ENCODE results near the gene USP40. TPM values are rescaled to one million over a fixed set of nuclear protein-coding genes. Genes with fewer than 3 reads are reported as not detected.

USP40 gene
- total RNA-seq, 1 donor from 2014 or later, result 20.9 TPM

DNA sequence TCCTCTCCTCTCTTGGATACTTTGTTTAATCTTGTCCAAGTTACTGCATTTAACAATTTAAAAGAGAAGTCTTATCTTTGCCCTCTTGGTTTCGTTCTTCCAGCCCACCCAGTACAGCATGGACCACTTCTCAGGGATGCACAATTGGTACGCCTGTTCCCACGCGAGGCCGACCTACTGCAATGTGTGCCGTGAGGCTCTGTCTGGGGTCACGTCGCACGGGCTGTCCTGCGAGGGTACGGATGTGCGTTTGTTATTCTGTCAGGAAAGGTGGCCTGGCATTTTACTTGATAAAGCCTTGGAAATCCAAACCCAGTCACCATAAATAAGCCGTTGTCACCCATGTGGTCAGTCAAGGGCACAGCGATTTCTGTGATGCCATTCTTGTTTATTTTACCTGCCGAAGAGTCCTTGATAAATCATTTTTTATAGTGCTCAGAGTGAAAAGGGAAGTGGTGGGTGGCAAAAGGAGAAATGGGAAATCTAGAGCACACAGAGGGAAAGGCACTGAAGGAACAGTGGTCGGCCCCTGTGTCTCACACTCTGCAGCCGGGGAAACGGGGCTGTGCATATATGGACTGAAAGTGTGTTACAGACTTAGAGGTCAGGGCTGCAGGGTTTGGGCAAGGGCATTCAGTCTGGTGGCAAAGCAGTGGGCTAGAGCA is 131.8 kb downstream of the USP40 start:
- Histone ChIP-seq H3K27ac (ENCODE audit: low read depth, low read length) (peak overlapping the region; percentile 70), H3K9ac (ENCODE audit: low read depth in 1 of 3, low read length in 3 of 3) (peak overlapping the region in 1 of 3 donors; percentile 40), H3K9me3 (ENCODE audit: control insufficient read depth in 3 of 3, low read length in 3 of 3) (no peaks in the 10 kb centered on the region), H3K27me3 (ENCODE audit: control insufficient read depth in 3 of 3, insufficient read depth in 3 of 3, low read length in 3 of 3) (no peaks in the 10 kb centered on the region), H3K36me3 (ENCODE audit: control insufficient read depth in 3 of 3, insufficient read depth in 3 of 3, low read length in 3 of 3) (peaks cover 42 to 53% (median 48%) of the 10 kb centered on the region in 3 donors), H3K4me3 (ENCODE audit: low read length in 3 of 3) (no peak overlapping the region), H3K4me1 (ENCODE audit: control insufficient read depth in 3 of 3, insufficient read depth in 3 of 3, low read length in 3 of 3) (peaks cover 56 to 67% (median 59%) of the 10 kb centered on the region in 3 donors)

DNA sequence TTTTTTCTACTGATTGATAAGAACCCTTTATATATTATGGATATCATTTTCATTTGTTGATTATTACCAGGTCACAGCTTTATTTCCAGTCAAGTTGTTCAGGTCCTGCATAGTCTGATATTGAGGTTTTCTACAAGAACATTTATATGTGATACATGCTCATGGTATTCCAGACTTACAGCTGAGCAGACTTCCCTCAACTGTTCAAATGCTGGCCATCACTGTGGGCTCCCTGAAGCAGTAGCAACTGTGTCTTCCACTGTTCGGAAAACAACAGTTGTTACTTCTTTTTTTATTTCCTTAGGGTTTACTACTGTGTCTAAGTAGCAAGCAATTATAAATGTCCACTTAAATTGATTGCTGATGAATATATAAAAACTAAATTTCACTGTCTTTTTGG is 132.8 kb downstream of the USP40 start:
- Histone ChIP-seq H3K9ac (ENCODE audit: low read depth in 1 of 3, low read length in 3 of 3) (peak overlapping the region in 1 of 3 donors; percentile 41), H3K4me3 (ENCODE audit: low read length in 3 of 3) (no peak overlapping the region), H3K27me3 (ENCODE audit: control insufficient read depth in 3 of 3, insufficient read depth in 3 of 3, low read length in 3 of 3) (no peaks in the 10 kb centered on the region), H3K9me3 (ENCODE audit: control insufficient read depth in 3 of 3, low read length in 3 of 3) (no peaks in the 10 kb centered on the region), H3K36me3 (ENCODE audit: control insufficient read depth in 3 of 3, insufficient read depth in 3 of 3, low read length in 3 of 3) (peaks cover 34 to 46% (median 39%) of the 10 kb centered on the region in 3 donors), H3K27ac (ENCODE audit: low read depth, low read length) (peak overlapping the region; percentile 70), H3K4me1 (ENCODE audit: control insufficient read depth in 3 of 3, insufficient read depth in 3 of 3, low read length in 3 of 3) (peaks cover 58 to 66% (median 64%) of the 10 kb centered on the region in 3 donors)

GRCh38 chr2:233433029-233433428 is 133.6 kb downstream of the USP40 start:
- Histone ChIP-seq H3K9me3 (ENCODE audit: control insufficient read depth in 3 of 3, low read length in 3 of 3) (no peaks in the 10 kb centered on the region), H3K36me3 (ENCODE audit: control insufficient read depth in 3 of 3, insufficient read depth in 3 of 3, low read length in 3 of 3) (peaks cover 26 to 38% (median 32%) of the 10 kb centered on the region in 3 donors), H3K4me3 (ENCODE audit: low read length in 3 of 3) (no peak overlapping the region), H3K4me1 (ENCODE audit: control insufficient read depth in 3 of 3, insufficient read depth in 3 of 3, low read length in 3 of 3) (peaks cover 64 to 72% (median 69%) of the 10 kb centered on the region in 3 donors), H3K27me3 (ENCODE audit: control insufficient read depth in 3 of 3, insufficient read depth in 3 of 3, low read length in 3 of 3) (no peaks in the 10 kb centered on the region), H3K9ac (ENCODE audit: low read depth in 1 of 3, low read length in 3 of 3) (no peak overlapping the region), H3K27ac (ENCODE audit: low read depth, low read length) (peak overlapping the region; percentile 70)

GRCh38 chr2:233430651-233431050 is 135.9 kb downstream of the USP40 start:
- Histone ChIP-seq H3K4me3 (ENCODE audit: low read length in 3 of 3) (no peak overlapping the region), H3K9me3 (ENCODE audit: control insufficient read depth in 3 of 3, low read length in 3 of 3) (no peaks in the 10 kb centered on the region), H3K27me3 (ENCODE audit: control insufficient read depth in 3 of 3, insufficient read depth in 3 of 3, low read length in 3 of 3) (no peaks in the 10 kb centered on the region), H3K4me1 (ENCODE audit: control insufficient read depth in 3 of 3, insufficient read depth in 3 of 3, low read length in 3 of 3) (peaks cover 56 to 69% (median 65%) of the 10 kb centered on the region in 3 donors), H3K9ac (ENCODE audit: low read depth in 1 of 3, low read length in 3 of 3) (peak overlapping the region in 2 of 3 donors; percentile 85 to 89), H3K36me3 (ENCODE audit: control insufficient read depth in 3 of 3, insufficient read depth in 3 of 3, low read length in 3 of 3) (peaks cover 5 to 14% (median 9%) of the 10 kb centered on the region in 3 donors), H3K27ac (ENCODE audit: low read depth, low read length) (peak overlapping the region; percentile 98)

GRCh38 chr2:233430081-233430480 is 136.5 kb downstream of the USP40 start:
- Histone ChIP-seq H3K9ac (ENCODE audit: low read depth in 1 of 3, low read length in 3 of 3) (peak overlapping the region; percentile 85 to 90 (median 89)), H3K4me3 (ENCODE audit: low read length in 3 of 3) (peak overlapping the region; percentile 58 to 66 (median 61)), H3K36me3 (ENCODE audit: control insufficient read depth in 3 of 3, insufficient read depth in 3 of 3, low read length in 3 of 3) (peaks cover 0 to 9% (median 4%) of the 10 kb centered on the region in 3 donors), H3K9me3 (ENCODE audit: control insufficient read depth in 3 of 3, low read length in 3 of 3) (no peaks in the 10 kb centered on the region), H3K27ac (ENCODE audit: low read depth, low read length) (peak overlapping the region; percentile 98), H3K4me1 (ENCODE audit: control insufficient read depth in 3 of 3, insufficient read depth in 3 of 3, low read length in 3 of 3) (peaks cover 54 to 63% (median 63%) of the 10 kb centered on the region in 3 donors), H3K27me3 (ENCODE audit: control insufficient read depth in 3 of 3, insufficient read depth in 3 of 3, low read length in 3 of 3) (no peaks in the 10 kb centered on the region)

- Histone ChIP-seq H3K9me3 (ENCODE audit: control insufficient read depth in 3 of 3, low read length in 3 of 3) (no peaks in the 10 kb centered on the region), H3K27ac (ENCODE audit: low read depth, low read length) (peak overlapping the region; percentile 98), H3K27me3 (ENCODE audit: control insufficient read depth in 3 of 3, insufficient read depth in 3 of 3, low read length in 3 of 3) (no peaks in the 10 kb centered on the region), H3K4me1 (ENCODE audit: control insufficient read depth in 3 of 3, insufficient read depth in 3 of 3, low read length in 3 of 3) (peaks cover 52 to 60% (median 55%) of the 10 kb centered on the region in 3 donors), H3K36me3 (ENCODE audit: control insufficient read depth in 3 of 3, insufficient read depth in 3 of 3, low read length in 3 of 3) (peaks cover 0 to 2% (median 0%) of the 10 kb centered on the region in 3 donors), H3K9ac (ENCODE audit: low read depth in 1 of 3, low read length in 3 of 3) (peak overlapping the region; percentile 85 to 90 (median 89)), H3K4me3 (ENCODE audit: low read length in 3 of 3) (peak overlapping the region; percentile 58 to 66 (median 61))
Observed at GRCh38 chr2:233429175-233429897, 137.2 kb downstream of the USP40 start.

GRCh38 chr2:233428438-233428837 is 138.1 kb downstream of the USP40 start:
- Histone ChIP-seq H3K27me3 (ENCODE audit: control insufficient read depth in 3 of 3, insufficient read depth in 3 of 3, low read length in 3 of 3) (no peaks in the 10 kb centered on the region), H3K9me3 (ENCODE audit: control insufficient read depth in 3 of 3, low read length in 3 of 3) (no peaks in the 10 kb centered on the region), H3K4me1 (ENCODE audit: control insufficient read depth in 3 of 3, insufficient read depth in 3 of 3, low read length in 3 of 3) (peaks cover 56 to 62% (median 56%) of the 10 kb centered on the region in 3 donors), H3K4me3 (ENCODE audit: low read length in 3 of 3) (peak overlapping the region; percentile 22 to 57 (median 44)), H3K27ac (ENCODE audit: low read depth, low read length) (peak overlapping the region; percentile 98), H3K9ac (ENCODE audit: low read depth in 1 of 3, low read length in 3 of 3) (peak overlapping the region; percentile 24 to 75 (median 37)), H3K36me3 (ENCODE audit: control insufficient read depth in 3 of 3, insufficient read depth in 3 of 3, low read length in 3 of 3) (no peaks in the 10 kb centered on the region)

DNA sequence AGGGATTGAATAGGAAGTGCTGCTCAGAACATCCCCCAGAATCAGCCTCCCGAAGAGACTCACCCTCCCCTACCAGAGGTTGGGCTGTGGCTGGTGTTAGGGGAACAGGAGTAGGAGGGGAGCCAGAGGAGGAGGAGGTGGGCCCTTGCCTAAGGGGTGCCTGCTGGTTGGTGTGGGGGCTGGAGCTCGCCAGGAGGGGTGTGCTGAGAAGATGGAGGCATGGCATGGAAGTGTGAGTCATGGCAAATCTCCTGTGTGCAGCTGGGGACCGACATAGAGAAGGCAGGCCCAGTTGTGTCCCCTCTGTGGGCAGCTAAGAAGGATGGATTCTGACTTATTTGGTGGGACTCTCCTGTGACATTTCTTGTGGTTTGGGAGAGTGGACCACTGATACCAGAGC is 138.6 kb downstream of the USP40 start:
- Histone ChIP-seq H3K9me3 (ENCODE audit: control insufficient read depth in 3 of 3, low read length in 3 of 3) (no peaks in the 10 kb centered on the region), H3K9ac (ENCODE audit: low read depth in 1 of 3, low read length in 3 of 3) (peak overlapping the region in 2 of 3 donors; percentile 37 to 75), H3K27ac (ENCODE audit: low read depth, low read length) (peak overlapping the region; percentile 98), H3K36me3 (ENCODE audit: control insufficient read depth in 3 of 3, insufficient read depth in 3 of 3, low read length in 3 of 3) (peaks cover 0 to 3% (median 0%) of the 10 kb centered on the region in 3 donors), H3K4me3 (ENCODE audit: low read length in 3 of 3) (peak overlapping the region in 2 of 3 donors; percentile 22 to 57), H3K4me1 (ENCODE audit: control insufficient read depth in 3 of 3, insufficient read depth in 3 of 3, low read length in 3 of 3) (peaks cover 60 to 66% (median 60%) of the 10 kb centered on the region in 3 donors), H3K27me3 (ENCODE audit: control insufficient read depth in 3 of 3, insufficient read depth in 3 of 3, low read length in 3 of 3) (no peaks in the 10 kb centered on the region)

- Histone ChIP-seq H3K9me3 (ENCODE audit: control insufficient read depth in 3 of 3, low read length in 3 of 3) (no peaks in the 10 kb centered on the region), H3K4me1 (ENCODE audit: control insufficient read depth in 3 of 3, insufficient read depth in 3 of 3, low read length in 3 of 3) (peaks cover 72 to 76% (median 72%) of the 10 kb centered on the region in 3 donors), H3K27me3 (ENCODE audit: control insufficient read depth in 3 of 3, insufficient read depth in 3 of 3, low read length in 3 of 3) (no peaks in the 10 kb centered on the region), H3K9ac (ENCODE audit: low read depth in 1 of 3, low read length in 3 of 3) (peak overlapping the region in 2 of 3 donors; percentile 18 to 39), H3K4me3 (ENCODE audit: low read length in 3 of 3) (peak overlapping the region in 1 of 3 donors; percentile 30), H3K27ac (ENCODE audit: low read depth, low read length) (peak overlapping the region; percentile 98), H3K36me3 (ENCODE audit: control insufficient read depth in 3 of 3, insufficient read depth in 3 of 3, low read length in 3 of 3) (peaks cover 0 to 3% (median 0%) of the 10 kb centered on the region in 3 donors)
Observed at GRCh38 chr2:233426619-233427342, 139.8 kb downstream of the USP40 start.

Measured in skeletal muscle tissue (tissue), 4 donors.